ENCODE measurements around the gene DCAF10.
"Not testable (repeated sequence)": the region's sequence is repeated elsewhere in the genome, so short reads cannot be mapped to it uniquely, and the experiment has no call there.

DCAF10 gene, protein sequence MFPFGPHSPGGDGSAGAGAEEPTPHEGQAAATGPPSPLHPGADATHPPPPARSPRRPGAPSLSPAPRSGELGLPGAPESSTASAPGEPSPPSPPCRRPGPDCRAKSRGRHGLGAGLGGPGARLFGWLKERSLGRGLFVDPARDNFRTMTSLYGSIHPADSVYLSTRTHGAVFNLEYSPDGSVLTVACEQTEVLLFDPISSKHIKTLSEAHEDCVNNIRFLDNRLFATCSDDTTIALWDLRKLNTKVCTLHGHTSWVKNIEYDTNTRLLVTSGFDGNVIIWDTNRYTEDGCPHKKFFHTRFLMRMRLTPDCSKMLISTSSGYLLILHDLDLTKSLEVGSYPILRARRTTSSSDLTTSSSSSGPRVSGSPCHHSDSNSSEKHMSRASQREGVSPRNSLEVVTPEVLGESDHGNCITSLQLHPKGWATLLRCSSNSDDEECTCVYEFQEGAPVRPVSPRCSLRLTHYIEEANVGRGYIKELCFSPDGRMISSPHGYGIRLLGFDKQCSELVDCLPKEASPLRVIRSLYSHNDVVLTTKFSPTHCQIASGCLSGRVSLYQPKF

DNA sequence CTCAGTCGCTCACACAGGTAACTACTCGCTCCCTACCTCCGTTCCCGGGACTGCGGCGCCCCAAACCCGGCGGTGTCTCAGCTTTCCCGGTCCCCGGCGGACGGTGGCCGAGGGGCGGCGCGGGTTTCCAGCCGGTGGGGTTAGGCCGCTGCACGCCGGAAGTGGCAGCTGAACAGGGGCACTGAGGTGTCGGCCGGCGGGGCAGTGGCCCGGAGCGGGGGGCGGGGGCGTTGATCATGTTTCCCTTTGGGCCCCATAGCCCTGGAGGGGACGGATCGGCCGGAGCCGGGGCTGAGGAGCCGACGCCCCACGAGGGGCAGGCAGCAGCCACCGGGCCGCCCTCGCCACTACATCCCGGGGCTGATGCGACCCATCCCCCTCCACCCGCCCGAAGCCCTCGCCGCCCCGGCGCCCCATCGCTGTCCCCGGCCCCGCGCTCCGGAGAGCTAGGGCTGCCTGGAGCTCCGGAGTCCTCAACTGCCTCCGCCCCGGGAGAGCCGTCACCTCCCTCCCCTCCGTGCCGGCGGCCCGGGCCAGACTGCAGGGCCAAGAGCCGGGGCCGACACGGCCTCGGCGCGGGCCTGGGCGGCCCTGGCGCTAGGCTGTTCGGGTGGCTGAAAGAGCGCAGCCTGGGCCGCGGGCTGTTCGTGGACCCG is at the start of gene DCAF10:
DCAF10 (plus strand) TSS at position 167 of the 656 bp plus-strand sequence; CDS start at position 237, 70 bp downstream.
- DNase-seq = peak; percentile 73

DNA sequence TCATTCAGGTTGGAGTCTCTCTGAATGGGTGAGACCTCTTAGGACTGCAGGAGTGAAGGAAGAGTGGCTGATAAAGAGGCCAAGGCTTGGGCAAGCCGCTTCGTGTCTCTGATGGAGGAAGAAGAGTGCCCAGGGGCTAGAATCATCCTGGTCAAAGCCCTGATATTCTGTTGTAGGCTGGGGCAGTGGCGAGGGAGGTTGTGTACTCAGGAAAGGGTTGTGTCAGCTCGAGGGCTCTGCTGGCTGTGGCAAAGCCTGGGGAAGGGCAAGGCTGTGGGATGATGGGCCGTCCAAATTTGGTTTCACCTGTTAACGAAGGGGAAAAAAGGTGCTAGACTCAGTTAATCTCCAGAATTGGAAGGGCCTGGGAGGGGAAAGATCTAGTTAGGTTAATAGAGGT is 49.4 kb upstream of the DCAF10 start:
- no peak for DNase-seq

DNA sequence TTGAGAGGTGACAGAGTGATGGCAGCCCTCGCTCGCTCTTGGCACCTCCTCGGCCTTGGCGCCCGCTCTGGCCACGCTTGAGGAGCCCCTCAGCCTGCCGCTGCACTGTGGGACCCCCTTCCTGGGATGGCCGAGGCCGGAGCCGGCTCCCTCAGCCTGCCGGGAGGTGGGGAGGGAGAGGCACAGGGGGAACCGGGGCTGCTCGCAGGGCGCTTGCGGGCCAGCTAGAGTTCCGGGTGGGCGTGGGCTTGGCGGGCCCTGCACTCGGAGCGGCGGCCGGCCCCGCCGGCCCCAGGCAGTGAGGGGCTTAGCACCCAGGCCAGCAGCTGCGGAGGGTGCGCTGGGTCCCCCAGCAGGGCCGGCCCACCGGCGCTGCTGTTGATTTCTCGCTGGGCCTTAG is 48.9 kb upstream of the DCAF10 start:
- not testable (repeated sequence) for DNase-seq

DNA sequence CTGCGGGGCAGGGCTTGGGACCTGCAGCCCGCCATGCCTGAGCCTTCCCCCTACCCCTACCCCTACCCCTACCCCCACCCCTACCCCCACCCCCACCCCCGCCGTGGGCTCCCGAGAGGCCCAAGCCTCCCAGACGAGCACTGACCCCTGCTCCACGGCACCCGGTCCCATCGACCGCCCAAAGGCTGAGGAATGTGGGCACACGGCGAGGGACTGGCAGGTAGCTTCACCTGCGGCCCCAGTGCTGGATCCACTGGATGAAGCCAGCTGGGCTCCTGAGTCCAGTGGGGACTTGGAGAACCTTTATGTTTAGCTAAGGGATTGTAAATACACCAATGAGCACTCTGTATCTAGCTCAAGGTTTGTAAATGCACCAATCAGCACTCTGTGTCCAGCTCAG is 48.5 kb upstream of the DCAF10 start:
- DNase-seq = not testable (repeated sequence)

DNA sequence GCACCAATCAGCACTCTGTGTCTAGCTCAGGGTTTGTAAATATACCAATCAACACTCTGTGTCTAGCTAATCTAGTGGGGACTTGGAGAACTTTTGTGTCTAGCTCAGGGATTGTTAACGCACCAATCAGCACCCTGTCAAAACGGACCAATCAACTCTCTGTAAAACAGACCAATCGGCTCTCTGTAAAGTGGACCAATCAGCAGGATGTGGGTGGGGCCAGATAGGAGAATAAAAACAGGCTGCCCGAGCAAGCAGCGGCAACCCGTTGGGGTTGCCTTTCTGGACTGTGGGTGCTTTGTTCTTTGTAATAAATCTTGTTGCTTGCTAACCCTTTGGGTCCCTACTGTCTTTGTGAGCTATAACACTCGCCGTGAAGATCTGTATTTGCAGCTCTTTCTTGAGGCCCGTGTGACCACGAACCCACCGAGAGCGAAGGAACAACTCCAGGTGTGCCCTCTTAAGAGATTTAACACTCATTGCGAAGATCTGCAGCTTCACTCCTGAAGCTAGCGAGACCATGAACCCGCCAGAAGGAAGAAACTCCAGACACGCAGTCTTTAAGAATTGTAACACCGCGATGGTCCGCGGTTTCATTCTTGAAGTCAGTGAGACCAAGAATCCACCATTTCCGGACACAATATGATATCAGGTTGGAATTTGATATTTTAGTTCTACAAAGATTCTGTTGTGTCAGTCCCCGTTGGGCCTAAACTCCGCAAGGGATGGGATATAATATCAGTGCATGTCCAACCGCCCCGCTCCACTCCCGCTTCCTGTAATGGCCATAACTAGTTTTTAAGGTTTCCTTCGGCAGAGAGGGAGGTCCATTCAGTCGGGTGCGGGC is 47.7 kb upstream of the DCAF10 start:
- no peak for DNase-seq

DNA sequence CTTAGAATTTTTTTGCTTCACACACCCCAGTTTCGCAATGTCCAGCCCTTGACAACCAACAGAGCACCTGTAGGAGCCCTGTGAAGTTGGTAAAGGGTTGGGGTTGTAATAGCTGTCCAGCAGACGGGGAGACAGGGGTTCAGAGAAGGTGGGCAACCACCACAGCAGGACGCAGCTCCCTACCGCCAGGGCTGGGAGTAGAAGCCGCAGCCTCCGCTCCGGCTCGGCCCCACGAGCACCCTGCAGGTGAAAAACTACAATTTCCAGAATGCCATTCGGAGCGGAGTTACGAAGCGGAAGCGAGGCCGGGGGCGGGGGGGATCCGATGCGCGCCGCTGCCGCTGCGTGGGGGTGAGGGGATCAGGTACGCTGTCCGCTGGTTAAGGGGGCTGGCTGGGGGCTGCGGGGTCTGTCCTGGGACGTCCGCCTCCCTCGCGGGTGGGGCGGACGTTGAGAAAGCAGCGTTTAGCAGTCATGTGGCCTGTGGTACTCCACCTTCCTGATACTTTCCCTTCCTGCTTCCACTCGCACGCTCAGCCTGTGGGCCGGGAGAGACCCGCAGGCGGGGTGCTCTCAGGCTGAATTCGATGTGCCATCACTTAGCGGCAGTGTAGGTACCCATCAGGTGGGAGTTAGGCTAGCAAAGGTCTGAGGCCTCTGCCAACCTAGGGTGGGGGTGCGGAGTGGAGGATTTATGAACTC is 47.0 kb upstream of the DCAF10 start, which contains the start of gene TRMT10B:
TRMT10B (plus strand) TSS at position 317 of the 702 bp plus-strand sequence. CDS start 8,127 bp downstream, outside the sequence.
- peak; percentile 63 for DNase-seq

DNA sequence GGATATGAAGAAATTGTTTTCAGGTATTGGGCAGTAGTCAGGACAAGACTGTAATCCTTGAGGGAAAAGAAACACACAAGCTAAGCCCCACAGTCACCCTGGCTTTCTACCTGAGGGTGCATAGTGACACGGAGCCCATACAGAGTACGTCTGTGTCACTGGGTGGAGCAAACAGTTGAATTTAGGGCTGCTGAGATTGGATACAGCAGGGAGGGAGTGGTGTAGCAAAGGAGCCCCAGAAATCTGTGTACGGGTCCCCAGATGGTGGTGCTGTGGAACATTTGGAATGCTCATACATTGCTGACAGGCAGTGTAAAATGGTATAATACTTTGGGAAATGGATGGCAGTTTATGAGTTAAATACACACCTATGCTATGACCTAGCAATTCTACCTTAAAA is 41.9 kb upstream of the DCAF10 start:
- no peak for DNase-seq

DNA sequence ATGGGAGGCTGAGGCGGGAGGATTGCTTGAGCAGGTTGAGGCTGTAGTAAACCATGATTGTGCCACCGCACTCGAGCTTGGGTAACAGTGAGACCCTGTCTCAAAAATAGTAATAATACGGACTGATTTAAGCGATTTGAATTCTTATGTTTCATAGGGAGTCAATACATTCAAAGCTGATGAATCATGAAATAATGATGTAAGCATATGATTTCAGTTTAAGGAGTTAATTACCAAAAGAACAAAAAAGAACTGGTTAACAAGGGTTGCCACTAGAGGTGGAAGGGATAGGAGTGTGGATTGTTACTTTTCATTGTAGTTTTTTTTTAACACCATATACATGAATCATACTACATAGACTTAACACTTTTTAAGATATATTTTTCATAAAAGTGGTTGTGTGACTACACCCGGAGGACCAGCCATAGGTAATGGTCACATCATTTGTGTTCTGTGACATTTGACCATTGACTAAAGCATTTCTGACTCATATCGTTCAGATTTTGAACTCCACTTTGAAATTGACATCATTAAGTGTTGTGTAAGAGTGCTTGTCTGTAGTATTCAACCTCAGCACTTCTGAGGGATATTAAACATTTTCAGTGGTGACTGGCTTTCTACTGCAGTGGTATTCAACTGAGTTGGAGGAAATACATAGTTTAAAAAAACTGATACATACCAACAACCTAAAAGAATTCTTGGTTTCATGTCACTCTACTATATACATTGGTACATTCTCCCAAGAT is 40.0 kb upstream of the DCAF10 start:
- DNase-seq = no peak

DNA sequence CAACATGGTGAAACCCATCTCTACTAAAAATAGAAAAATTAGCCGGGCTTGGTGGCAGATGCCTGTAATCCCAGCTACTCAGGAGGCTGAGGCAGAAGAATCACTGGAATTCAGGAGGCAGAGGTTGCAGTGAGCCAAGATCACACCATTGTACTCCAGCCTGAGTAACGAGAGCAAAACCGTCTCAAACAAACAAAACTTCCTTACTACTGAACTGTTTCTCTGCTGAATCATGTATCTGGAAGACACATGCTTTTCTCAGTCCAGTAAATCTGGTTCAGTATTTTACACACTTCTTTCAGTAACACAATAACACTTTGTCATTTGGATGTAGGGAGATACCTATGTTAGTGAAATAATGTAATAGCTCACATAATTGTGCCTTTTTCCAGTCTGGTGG is 39.1 kb upstream of the DCAF10 start:
- DNase-seq = no peak

DNA sequence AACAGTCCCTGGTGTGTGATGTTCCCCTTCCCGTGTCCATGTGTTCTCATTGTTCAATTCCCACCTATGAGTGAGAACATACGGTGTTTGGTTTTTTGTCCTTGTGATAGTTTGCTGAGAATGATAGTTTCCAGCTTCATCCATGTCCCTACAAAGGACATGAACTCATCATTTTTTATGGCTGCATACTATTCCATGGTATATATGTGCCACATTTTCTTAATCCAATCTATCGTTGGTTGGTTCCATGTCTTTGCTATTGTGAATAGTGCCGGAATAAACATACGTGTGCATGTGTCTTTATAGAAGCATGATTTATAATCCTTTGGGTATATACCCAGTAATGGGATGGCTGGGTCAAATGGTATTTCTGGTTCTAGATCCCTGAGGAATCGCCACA is 35.3 kb upstream of the DCAF10 start:
- not testable (repeated sequence) for DNase-seq

DNA sequence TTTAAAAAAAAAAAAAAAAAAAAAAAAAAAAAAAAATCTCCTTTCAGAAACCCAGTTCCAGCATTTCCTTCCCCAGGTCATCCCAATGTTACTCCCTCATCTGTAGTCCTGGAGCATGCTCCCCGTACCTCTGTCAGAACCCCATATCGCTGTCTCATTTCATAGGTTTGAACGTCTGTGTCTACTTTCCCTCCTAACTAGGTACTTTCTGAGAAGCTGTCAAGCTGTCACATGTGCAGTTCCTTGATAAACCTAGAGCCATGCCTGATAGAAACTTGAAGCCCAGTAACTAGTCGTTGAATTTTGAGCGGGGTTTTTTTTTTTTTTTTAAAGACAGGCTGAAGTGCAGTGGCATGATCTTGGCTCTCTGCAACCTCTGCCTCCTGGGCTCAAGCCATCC is 31.3 kb upstream of the DCAF10 start:
- no peak for DNase-seq

DNA sequence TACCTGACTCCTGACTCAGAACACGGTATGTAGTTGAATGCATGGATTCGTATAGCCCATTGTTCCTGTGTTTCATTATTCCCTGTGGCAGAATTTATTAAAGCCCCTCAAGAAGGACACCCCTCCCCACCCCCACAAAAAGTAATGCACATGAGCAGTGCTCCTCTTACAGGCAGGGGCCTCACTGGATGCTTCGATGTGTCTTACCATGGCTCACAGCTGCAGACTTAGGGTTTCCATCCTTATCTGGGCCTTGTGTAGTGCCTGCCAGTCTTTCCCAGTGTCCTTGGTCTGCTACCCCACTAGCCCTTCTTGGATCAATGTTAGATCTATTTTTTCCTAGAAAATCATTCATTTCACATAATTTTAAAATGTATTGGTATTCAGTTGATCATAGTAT is 30.6 kb upstream of the DCAF10 start:
- no peak for DNase-seq

DNA sequence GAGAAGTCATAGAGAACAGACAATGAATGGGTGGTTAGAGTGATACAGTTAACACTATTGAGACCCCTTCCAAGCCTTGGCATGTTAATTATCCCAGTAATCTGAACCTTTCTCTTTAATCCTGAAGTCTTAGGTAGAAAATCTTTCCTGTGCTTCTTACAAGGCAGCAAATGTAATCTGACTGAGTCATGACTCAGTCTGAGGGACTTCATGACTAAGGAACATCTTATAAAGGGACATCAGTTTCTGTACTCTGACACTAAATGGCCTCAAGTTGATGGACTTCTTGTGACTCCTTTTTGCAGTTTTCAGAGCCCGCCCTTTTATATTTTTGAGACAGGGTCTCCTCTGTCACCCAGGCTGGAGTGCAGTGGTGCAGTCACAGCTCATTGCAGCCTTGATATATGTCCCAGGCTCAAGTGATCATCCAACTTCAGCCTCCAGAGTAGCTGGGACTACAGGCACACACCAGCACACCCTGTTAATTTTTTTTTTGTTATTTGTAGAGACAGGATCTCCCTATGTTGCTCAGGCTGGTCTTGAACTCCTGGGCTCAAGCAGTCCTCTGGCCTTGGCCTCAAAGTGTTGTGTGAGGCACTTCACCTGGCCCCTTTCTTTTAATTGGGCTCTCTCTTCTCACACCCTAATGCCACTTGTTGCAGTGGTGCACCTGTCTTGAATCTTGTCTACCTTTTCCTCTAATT is 25.2 kb upstream of the DCAF10 start:
- no peak for DNase-seq

DNA sequence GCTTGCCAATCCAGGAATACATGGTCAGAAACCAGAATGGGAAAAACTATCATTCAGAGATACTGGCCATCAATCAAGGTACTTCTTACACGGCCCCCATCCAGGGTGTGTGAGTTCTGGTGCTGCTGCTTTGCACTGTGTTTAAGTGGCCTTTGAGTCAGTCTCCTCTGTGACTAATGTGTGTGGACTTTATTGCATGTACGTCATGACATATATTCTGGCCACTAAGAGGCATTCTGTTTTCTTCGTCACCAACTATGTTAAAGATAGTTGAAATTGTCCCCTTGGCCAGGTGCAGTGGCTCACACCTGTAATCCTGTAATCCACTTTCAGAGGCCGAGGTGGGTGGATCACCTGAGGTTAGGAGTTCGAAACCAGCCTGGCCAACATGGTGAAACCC is 24.3 kb upstream of the DCAF10 start:
- DNase-seq = no peak

DNA sequence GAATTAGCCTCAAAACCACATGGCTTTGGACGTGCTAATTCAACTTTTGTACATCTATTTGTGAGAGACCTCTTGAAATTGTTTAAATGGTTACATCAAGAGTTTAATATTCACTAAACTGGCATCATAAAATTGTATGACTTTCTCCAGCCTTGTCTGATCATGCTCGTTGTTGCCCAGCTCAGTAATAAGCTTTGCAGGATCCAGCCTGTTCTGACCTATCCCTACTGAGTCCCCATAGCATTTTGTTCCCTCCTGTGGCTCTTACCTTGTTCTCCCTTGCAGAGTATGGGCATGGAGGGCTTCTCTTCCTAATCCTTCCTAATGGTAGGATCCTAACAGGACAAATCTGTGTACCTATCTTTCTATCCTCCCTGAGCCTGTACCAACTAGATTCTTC is 22.1 kb upstream of the DCAF10 start:
- DNase-seq = no peak

DNA sequence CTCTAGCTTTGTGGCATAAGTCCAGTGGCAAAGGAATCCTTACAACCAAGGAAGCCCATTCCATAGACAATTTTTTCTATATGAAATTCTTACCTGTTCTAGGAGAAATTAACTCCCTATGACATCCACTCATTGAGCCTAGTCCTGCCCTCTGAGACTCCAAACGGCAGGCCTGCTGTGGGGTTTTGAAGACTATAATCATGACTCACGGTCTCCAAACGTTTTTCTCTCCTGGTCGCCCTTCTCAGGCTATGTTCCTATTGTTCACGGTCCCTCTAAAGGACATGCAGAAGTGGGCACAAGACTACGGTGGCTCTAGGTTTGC is 16.3 kb upstream of the DCAF10 start:
- DNase-seq = no peak

DNA sequence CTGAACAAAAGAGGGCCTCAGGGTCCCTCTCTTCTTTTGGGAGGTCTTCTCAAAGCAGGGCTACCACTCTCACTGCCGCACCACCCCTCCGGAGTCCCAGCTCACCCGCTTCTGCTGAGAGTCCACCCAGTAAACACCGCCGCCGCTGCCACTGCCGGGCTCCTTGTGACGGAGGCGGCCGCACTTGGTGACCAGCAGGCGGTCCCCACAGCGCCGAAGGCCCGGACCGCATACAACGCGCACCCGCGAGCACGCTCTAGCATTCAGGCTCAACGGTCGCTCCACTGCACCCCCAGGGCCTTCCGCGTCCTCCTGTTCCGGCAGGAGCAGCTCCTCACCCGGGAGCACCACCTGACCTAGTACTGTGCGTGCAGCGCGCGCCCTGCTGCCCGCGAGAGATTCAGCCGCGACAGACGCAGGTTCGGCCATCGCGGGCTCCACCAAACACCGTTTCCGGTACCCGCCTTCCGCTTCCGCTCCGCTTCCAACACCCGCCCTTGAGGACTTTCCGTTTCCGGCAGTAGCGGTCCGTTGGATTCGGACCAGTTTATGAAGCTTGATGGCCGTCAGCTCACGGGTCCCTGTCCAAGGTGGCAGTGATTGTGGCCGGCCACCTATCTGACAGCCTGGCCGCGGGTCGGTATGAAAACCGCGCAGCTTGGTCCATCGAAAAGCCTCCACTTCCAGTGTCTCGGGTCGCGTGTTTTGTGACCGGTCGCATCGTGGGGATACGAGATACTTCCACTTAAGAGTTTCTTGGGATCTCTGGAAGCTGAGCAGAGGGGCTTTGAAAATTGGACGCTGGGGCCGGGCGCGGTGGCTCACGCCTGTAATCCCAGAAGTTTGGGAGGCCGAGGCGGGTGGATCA is 15.7 kb upstream of the DCAF10 start, which contains the start of gene EXOSC3:
EXOSC3 (minus strand) TSS at position 449 of the 868 bp plus-strand sequence; CDS start at position 429, 20 bp downstream.
- peak; percentile 86 for DNase-seq

DNA sequence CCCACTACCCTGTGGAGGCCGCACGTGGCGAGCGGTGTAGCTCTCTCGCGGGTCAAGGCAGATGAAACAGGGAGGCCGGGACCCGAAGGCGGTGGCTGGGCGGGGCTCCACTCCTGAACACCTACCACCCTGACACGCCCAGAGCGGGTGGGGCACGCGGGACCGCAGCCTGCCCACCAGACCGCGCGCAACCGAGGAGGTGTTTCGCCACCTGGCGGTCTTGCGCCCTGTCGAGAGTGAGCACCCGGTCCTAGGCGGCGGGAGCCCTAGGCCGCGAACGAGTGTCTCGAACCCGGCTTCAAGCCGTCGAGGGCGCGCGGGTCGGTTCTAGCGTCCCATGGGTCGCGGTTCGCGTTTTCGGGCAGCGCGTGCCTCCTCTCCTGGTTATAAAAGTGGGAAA is 13.5 kb upstream of the DCAF10 start:
- no peak for DNase-seq

DNA sequence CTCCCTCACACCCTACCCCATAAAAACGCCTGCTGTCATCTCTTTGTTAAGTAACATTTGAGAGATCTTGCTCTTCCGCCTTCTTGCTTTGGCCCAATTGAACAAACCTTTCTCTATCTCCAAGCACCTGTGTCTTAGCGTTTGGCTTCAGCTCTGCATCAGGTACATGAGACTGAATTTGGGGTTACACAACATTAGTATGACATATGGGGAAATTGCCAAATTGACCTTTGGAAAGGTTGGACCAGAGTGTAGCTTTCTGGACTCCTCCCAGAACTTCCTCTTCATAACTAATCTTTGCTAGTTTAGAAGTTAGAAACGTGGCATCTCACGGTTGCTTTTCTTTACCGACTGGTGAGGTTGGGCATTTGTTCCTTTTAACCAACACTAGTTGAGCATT is 12.3 kb upstream of the DCAF10 start:
- DNase-seq = no peak

DNA sequence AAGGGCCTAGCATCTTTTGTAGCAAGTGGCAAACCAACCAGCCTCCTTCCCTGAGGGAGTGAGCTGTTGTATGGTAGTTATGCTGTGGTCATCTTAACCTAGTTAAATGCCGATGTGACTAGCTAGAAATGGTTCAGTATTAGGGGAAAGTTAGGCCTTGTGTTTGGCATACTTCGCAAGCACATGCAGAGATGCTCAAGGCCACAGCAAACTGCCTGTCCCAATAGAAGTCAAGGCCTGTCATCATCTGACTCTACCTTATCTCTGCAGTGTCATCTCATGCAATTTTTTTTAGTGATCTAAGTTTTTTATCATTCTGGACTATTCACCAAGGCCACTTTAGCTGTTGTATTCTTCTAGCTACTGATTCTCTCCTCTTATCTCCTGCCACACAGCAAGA is 10.5 kb upstream of the DCAF10 start:
- no peak for DNase-seq
